IPS-18c (cell line): Measurements from ENCODE around the gene OR11L1.

Experiments used
- H3K4me3 ChIP-seq: 2 replicates; pipeline ENCODE4 v1.7.0; 2013; ENCODE audit warnings: low read depth, mild to moderate bottlenecking, low read length, moderate library complexity; ENCODE audit not compliant: insufficient read depth
- H3K9me3 ChIP-seq: one replicate; pipeline ENCODE4 v1.6.1; 2013; ENCODE audit warnings: mild to moderate bottlenecking, low read length, moderate library complexity; ENCODE audit not compliant: control insufficient read depth, insufficient read depth

The OR11L1 gene, protein sequence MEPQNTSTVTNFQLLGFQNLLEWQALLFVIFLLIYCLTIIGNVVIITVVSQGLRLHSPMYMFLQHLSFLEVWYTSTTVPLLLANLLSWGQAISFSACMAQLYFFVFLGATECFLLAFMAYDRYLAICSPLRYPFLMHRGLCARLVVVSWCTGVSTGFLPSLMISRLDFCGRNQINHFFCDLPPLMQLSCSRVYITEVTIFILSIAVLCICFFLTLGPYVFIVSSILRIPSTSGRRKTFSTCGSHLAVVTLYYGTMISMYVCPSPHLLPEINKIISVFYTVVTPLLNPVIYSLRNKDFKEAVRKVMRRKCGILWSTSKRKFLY

GRCh38 chr1:247841796-247842195 is at the start of gene OR11L1:
Gene OR11L1, minus strand, starts transcription at chr1:247841896. Its CDS starts 0 bp downstream, at chr1:247841896.
- H3K9me3 ChIP-seq, result no peaks in the 10 kb centered on the region
- no peak within 1 kb of the TSS for H3K4me3 ChIP-seq

- Histone ChIP-seq H3K4me3 (no peak overlapping the region), H3K9me3 (no peaks in the 10 kb centered on the region)
Observed at GRCh38 chr1:247884797-247885413, 43.2 kb upstream of the OR11L1 start.

DNA sequence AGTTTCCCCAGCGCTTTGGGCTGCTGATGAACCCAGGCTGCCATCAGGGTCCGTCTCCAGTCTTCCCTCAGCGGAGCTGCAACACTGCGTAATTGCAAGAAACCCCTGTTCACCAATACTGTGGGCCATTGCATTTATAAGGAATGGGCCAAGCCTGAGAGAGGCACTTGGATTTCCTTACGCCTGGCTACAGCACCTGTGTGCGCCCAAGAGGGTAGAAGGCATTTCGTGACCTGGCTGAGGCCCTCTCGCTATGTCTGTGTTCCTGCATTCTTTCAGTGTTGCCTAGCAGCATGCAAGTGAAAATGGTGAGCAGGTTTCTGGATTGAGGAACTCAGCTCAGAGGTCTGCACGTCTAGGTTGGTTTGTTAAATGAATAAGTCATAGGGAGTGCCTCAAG is 41.6 kb upstream of the OR11L1 start:
- Histone ChIP-seq H3K4me3 (no peak overlapping the region), H3K9me3 (no peaks in the 10 kb centered on the region)

GRCh38 chr1:247865416-247865815 is 23.7 kb upstream of the OR11L1 start:
- H3K4me3 ChIP-seq, result no peak overlapping the region

GRCh38 chr1:247864644-247865043 is 22.9 kb upstream of the OR11L1 start:
- H3K9me3 ChIP-seq, result no peaks in the 10 kb centered on the region

More at GRCh38 chr1:247865416-247865815, 23.7 kb upstream of the OR11L1 start:
- H3K9me3 ChIP-seq, result peaks cover 3% of the 10 kb centered on the region

GRCh38 chr1:247862756-247863155 is 21.1 kb upstream of the OR11L1 start:
- Histone ChIP-seq H3K9me3 (peaks cover 2% of the 10 kb centered on the region), H3K4me3 (no peak overlapping the region)

More at GRCh38 chr1:247864644-247865043, 22.9 kb upstream of the OR11L1 start:
- no peak overlapping the region for H3K4me3 ChIP-seq

DNA sequence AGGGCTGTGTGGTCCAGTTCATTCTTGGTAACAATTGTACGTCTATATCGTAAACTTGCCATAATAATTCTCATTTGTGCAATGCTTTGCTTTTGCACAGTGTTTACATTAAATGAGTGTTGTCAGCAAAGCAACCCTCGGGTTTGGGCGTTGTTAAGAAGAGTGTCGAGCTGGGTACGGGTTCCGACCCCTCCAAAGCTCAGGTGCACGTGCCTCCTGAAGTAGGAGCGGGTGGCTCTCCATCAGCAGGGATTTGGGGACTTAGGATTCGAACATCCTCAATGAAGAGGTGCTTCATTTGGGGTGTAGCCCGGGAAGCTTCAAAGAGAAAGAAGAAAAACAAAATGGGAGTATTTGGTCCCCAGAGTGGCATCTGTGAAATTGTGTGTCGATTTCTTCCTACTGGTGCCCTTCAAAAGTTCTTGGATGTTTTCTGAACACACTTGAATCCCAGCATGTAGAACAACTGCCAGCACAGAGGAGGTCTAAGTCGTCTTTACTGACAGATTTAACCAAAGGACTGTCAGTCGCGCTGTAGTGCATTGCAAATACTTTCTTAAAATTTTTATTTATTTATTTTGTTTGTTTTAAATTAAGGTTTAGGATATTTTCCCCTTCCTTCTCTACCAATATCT is 16.4 kb upstream of the OR11L1 start:
- H3K4me3 ChIP-seq, result peak overlapping the region; percentile 72; the same call in 1 of the 2 replicates
- peaks cover 6% of the 10 kb centered on the region for H3K9me3 ChIP-seq

- Histone ChIP-seq H3K4me3 (peak within 1 kb of the TSS; percentile 72), H3K9me3 (peaks cover 6% of the 10 kb centered on the region)
Observed at GRCh38 chr1:247857069-247857984, 15.6 kb upstream of the OR11L1 start, which contains the start of gene TRIM58. Gene TRIM58, plus strand, starts transcription at chr1:247857187. Its CDS starts 60 bp downstream, at chr1:247857247.

DNA sequence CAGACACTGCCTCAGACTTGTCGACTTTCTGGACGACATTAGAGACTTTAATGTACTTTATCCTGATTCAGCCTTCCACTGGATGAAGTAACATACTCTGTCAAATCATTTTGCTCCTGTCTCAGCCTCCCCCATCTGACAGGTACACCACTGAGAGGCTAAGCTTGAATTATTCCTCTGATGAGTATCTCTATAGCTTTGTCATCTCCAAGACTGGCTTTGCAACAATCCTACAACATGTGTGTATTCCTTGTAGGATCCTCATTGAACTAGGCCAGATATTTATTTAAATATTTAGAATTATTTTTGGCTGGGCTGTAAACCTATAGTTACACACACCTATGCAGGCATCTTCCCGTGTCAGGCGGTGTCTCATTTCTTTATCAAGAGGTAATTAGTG is 14.2 kb upstream of the OR11L1 start:
- peaks cover 6% of the 10 kb centered on the region for H3K9me3 ChIP-seq
- no peak overlapping the region for H3K4me3 ChIP-seq

GRCh38 chr1:247854899-247855545 is 13.3 kb upstream of the OR11L1 start:
- Histone ChIP-seq H3K4me3 (no peak overlapping the region), H3K9me3 (peaks cover 6% of the 10 kb centered on the region)

DNA sequence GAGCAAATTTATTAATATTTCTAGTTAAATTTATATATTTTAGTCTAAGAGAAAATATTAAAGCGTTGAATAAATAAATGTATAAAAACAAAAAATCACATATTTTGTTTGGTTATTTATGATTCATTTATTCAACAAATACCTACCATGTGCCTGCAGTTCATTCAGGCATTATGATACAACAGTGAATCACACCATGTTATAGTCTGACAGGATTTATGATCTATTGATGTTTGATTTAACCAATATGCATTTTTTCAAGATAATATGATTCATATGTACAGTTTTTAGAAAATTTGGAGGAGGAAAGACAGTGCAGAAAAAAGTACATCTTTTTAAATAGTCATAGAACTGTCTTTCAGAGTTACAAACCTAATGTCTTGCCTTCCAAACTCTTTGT is 7.9 kb upstream of the OR11L1 start:
- Histone ChIP-seq H3K9me3 (no peaks in the 10 kb centered on the region), H3K4me3 (no peak overlapping the region)

- Histone ChIP-seq H3K9me3 (no peaks in the 10 kb centered on the region), H3K4me3 (no peak overlapping the region)
Observed at GRCh38 chr1:247848346-247848745, 6.7 kb upstream of the OR11L1 start.

DNA sequence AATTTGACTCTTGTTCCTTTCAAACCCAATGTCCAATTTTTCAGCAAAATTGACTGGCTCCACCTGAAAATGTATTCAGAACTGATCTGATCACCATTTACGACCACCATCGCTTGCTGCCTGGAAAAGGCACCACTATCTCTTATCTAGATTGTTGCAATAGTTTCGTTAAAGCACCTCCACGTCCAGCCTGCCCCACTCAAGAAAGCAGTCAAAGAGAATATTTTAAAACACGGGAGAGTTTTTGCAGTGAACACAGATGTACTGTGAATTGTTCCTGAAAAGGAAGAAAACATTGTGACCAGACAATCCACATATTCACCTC is 4.0 kb upstream of the OR11L1 start:
- Histone ChIP-seq H3K9me3 (no peaks in the 10 kb centered on the region), H3K4me3 (no peak overlapping the region)

DNA sequence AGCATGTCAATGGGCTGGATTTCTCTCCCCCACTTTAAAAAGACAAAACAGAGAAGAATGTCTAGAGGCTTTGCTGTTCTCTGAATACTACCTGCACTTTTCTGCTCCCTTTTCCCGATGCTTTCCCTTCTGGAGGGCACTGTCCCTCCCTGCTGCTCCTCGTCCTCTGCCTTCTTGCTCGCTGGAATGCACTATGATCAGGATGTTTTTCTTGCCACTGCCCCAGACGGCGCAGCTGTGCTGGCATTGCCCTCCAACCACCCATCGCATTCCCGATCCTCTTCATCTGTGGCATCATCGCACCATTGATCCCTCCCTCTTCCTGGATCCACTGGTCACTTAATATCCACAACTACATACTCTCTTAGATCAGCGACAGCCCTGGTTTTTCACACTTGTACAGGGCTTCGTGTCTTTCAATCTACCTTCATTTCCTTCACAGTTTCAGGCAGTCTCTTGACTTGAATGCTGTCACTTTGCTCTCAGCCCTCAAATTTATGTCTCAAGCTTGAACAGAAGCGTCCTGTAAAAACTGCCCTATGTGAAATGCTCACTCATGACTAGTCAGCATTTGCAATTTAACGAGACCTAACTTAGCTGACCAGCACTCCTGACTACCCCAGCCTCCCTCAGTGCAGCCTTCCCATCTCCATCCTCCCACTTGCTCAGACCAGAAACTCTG is 3.5 kb upstream of the OR11L1 start:
- Histone ChIP-seq H3K9me3 (no peaks in the 10 kb centered on the region), H3K4me3 (no peak overlapping the region)

GRCh38 chr1:247843411-247843810 is 1.7 kb upstream of the OR11L1 start:
- Histone ChIP-seq H3K9me3 (no peaks in the 10 kb centered on the region), H3K4me3 (no peak overlapping the region)

DNA sequence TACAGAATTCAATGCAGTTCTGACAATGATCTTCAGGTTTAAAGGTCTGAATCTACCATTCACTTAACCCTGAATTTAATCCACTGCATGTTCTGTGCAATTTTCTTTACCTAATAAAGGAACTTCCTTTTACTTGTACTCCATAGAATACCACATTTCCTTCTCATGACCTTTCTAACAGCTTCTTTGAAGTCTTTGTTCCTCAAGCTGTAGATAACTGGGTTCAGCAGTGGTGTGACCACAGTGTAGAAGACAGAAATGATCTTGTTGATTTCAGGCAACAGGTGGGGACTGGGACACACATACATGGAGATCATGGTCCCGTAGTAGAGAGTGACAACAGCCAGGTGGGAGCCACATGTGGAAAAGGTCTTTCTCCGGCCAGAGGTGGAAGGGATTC is 878 bp downstream of the OR11L1 start:
- H3K9me3 ChIP-seq, result no peaks in the 10 kb centered on the region
- no peak overlapping the region for H3K4me3 ChIP-seq
